HG03442 (cell line): ENCODE measurements around the gene LONP2.
"Not testable (repeated sequence)": the region's sequence is repeated elsewhere in the genome, so short reads cannot be mapped to it uniquely, and the experiment has no call there.

Experiments used
- ATAC-seq: cut with Tn5 transposase; IDR thresholded peaks from one replicate; pipeline ENCODE4 v1.9.1; 2021; ENCODE audit warnings: mild to moderate bottlenecking, moderate library complexity; ENCODE audit not compliant: unreplicated experiment

Gene LONP2

DNA sequence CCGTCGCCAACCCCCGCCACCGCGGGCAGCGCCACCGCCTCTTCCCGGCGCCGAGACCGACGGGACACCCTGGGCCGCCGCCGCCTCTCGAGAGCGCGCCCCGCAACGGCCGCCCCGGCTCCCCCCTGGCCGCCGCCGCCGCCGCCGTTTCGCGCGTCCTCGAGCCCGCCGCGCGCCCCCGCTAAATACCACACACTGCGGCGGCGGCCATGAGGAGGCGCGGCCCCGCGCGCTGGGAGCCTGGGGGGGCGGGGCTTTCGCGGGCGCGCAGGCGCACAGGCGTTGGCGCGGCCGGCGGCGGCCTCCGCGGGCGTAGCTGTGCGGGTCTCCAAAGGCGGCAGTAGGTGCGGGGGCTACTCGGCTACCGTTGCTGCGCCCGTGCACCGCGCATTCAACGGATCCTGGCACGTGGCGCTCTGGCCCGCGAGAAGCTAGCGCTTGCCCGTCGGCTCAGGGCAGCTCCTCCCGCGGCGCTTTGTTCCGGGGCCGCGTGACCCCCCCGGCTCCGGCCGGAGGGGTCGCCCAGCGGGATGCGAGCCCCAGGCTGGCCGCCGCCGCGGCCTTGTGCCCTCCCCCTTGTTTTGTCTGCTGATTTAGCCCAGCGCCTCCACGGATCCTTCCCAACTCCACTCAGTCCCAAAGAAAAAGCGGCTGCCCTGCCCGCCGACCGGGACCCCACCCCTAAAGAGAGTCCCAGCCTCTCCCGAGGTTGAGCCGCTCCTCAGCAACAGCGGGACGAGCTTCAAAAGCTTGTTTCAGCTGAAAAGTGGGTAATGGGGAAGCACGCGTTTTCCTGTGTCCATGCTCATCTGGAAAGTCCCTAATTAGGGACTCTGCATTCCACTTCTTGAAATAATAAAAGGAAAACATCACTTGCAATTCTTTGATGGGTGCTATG lies 141.4 kb downstream of the LONP2 start, which contains the start of gene SIAH1:
Gene SIAH1, minus strand, starts transcription at position 161 of the 898 bp plus-strand sequence. CDS start 22,985 bp downstream, outside the sequence.
- peak; percentile 73 for ATAC-seq

DNA sequence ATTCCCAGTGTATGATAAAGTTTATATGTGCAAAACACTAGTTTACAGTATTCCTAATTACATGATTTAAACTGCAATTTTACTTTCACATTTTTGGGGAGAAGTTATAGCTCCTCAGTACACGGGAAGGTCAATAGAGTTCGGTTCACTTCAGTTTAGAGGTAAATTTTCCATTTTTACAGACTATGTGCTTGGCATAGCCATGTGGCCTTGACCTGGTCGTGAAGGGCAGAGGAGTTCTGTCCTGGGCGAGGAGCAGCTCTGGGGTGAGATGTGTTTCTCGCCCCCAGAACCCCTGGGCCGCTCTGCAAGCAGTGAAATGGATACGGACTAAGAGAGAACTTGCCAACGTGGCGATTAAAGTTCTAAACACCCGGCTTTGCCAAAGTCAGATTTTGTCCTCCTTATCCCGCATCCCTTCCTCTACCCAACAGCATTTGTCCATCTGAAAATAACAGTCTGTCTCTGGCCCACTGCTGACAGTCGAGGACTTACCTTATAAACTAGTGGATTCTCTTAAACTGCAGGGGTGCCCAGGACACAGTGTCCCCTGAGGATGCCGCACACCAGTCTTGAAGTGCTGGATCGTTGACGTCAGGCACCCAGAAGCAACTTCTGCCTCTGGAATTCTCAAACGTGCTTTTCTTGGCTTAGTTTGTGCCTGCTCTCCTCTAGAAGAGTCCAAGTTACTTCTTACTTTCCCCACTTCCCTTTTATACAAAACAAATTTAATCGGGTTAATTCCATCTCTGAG lies 142.6 kb downstream of the LONP2 start:
- ATAC-seq: no peak

DNA sequence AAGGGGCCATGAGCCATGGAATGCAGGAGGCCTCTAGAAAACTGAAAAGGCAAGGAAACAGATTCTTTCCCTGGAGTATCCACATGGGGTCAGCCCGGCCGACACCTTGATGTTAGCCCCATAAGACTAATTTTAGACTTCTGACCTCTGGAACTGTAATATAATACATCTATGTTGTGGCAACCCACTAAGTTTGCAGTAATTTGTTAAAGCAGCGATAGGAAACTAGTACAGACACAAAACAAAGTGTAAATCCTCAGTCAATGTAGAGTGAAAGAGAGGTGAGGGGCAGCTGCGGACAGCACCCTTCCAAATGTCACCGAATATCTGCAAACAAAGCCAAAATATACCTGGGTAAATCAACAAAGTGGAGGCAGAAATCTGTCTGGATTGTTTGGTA lies 148.3 kb downstream of the LONP2 start:
- no peak for ATAC-seq

DNA sequence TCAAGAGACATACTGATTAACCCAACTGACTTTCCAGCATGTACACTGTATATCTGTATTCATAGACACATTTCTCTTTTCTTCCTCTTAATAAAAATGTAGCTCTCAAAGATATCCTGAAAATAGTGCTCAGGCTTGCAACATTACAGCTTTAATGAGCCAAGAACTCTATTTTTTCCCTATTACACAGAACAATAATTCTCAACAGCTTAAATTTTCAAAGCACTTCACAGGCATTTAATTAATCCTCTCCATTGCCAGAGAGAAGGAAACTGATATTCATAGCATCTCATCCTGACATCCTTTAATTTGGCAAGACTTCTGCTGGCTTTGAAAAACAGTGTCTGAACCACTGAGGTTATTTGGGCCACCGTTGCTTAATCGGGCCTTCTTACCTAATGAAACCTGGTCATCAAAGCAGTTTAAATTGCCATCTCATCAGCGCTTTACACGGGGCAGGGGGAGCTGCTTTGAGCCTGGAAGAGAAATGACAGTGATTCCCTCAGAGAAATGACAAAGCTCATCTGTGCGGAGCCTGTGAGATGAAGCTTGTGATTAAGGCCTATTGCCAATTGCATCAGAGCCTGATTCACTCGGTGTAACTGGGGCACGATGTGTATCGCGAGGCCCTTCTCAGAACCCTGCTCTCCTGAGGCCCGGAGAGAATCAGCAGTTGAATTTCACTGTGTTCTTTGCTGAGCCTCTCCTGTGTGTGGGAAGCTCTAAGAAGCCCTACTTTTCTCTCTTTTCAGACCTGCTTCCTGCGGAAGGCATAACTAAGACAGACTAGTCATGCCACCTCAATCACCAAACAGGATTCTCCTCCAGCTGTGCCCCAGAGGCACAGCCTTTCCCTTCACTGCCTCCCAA lies 149.6 kb downstream of the LONP2 start:
- no peak for ATAC-seq

DNA sequence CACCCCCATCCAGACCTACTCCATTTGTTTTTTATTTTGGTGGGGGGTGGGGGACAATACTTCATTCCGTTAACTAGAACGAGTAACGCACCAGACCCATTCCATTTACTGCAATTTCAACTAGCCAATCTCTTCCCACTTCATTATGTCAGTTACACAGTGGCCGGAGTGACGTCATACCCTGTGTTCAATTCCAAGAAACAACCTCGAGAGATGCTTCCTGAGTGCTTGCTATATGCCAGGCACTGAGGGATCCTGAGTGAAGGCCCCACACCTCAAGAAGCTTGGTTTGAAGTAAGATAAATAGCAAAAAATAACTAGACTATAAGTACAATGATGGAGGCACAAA lies 150.2 kb downstream of the LONP2 start:
- no peak for ATAC-seq

DNA sequence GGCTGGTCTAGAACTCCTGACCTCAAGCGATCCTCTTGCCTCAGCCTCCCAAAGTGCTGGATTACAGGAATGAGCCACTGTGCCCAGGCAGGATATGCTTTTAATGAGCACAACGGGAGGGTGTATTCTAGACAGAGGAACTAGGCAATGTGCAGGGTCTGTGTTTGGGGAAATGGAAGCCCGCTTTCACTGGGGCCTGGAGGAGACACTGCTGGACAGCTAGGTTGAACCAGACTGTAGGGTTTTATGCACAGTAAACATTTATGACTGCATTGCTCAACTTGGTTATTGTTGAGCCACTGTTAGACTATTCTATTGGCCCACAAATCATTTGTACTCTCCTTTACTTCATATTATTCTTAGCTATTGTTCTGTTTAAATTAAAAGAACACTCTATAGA lies 151.3 kb downstream of the LONP2 start:
- ATAC-seq: no peak

DNA sequence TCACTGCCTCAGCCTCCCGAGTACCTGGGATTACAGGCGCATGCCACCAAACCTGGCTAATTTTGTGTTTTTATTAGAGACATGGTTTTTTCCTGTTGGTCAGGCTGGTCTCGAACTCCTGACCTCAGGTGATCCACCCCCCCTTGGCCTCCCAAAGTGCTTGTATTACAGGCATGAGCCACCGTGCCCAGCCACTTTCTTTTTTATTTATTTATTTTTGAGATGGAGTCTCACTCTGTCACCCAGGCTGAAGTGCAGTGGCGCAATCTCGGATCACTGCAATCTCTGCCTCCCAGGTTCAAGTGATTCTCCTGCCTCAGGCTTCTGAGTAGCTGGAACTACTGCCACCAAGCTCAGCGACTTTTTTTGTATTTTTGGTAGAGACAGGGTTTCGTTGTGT lies 158.4 kb downstream of the LONP2 start:
- ATAC-seq: not testable (repeated sequence)

DNA sequence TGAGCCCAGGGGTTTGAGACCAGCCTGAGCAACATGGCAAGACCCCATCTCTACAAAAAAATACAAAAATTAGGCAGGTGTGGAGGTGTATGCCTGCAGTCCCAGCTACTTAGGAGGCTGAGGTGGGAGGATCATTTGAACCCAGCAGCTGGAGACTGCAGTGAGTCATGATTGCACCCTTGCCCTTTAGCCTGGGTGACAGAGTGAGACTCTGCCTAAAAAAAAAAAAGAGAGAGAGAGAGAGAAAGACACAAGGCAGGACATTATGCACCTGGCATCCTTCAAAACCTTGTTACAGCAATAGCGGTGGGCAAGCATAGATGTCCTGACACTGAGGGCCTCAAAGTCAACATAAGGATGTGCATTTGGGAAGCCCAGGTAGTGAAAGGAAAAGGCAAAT lies 161.1 kb downstream of the LONP2 start:
- ATAC-seq: no peak

DNA sequence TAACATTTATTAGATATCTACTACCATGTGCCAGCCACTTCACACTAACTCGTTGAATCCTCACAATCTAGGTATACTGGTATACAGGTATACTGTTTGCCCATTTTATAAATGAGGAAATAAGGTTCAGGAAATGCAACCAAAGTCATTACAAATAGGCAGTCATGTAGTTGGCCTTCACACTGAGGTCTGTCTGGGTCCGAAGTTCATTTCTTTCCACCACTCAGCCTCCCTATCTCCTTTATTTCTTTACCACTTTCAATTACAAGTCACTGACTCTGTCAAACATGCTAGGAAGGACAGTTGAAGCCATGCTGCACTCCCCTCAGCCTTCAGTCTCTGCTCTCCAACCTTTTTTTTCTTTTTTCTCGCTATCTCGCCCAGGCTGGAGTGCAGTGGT lies 161.8 kb downstream of the LONP2 start:
- ATAC-seq: no peak
